Uterus (tissue), 2 donors: ENCODE measurements around the gene NEU4.

Experiments
- CTCF ChIP-seq, 4 experiments: fragments of 200-600 bp in 2 of 4; fragments of 450-650 bp in 2 of 4; sonication (generic) in 2 of 4; IDR thresholded peaks; one replicate each; pipeline ENCODE4 v1.5.1; 2016 to 2019; ENCODE audit warnings: antibody characterized with exemption in 4 of 4, mild to moderate bottlenecking in 2 of 4, moderate library complexity in 1 of 4
- POLR2A ChIP-seq, 2 donors: fragments of 450-650 bp; IDR thresholded peaks; one replicate each; pipeline ENCODE4 v1.6.1; 2016; ENCODE audit warnings: antibody characterized with exemption in 2 of 2, mild to moderate bottlenecking in 1 of 2, moderate library complexity in 1 of 2

- no peak for TF ChIP-seq CTCF (IDR thresholded peaks at IDR 0.05)
- no peak for TF ChIP-seq POLR2A (IDR thresholded peaks at IDR 0.05)
Measured at GRCh38 chr2:241812730-241813643, 4.0 kb downstream of the NEU4 start.
